HG02840 (cell line): ENCODE measurements around the gene TRMT61A.

Source experiments
- ATAC-seq: cut with Tn5 transposase; IDR thresholded peaks from one replicate; pipeline ENCODE4 v1.9.1; 2021; ENCODE audit warnings: mild to moderate bottlenecking, moderate library complexity, moderate number of reproducible peaks; ENCODE audit not compliant: unreplicated experiment, low FRiP score

TRMT61A gene

GRCh38 chr14:103528587-103529382 is at the start of gene TRMT61A:
Gene TRMT61A (plus strand): TSS chr14:103529196. CDS start chr14:103529979, 783 bp downstream.
- ATAC-seq: peak; percentile 42

DNA sequence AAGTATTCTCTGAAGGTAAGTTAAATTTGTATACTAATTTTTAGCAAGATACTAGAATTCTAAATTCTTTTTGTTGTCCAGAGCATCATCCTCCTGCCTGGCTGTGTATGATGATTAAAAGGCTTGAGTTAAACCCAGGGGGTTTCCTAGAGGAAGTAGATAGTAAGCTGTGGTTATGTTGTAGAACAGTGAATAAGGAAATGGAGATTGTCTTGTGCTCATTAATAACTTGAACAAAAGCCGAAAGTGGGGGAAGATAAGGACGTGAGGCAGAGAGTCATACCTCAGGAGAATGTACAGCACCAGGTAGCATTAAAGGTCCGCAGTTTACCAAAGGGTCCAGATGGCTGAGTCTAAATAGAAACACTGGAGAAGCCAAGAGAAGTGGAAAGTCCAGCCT is 48.4 kb upstream of the TRMT61A start:
- ATAC-seq: peak; percentile 65

- ATAC-seq: no peak
Measured at GRCh38 chr14:103483600-103483999, 45.4 kb upstream of the TRMT61A start.

GRCh38 chr14:103485504-103485903 is 43.5 kb upstream of the TRMT61A start:
- no peak for ATAC-seq

- no peak for ATAC-seq
Measured at GRCh38 chr14:103488071-103488470, 40.9 kb upstream of the TRMT61A start.

DNA sequence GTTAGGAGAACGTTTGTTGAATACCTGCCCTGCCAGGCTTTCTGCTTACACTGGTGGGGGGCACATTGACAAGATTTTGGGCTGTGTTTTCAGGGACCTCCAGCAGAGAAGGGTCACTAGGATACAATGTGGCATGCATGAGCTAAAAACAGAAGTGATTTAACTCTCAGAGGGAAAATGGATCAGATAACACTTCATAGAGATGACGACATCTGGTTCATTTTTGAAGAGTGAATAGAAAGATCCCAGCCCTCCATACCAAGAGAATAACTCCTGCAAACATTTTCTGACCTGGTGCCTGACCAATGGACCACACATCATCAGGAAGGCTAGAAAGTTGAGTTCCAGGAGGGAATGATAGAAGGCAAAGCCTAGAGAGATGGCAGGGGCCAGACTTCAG is 40.0 kb upstream of the TRMT61A start:
- ATAC-seq: no peak

- no peak for ATAC-seq
Measured at GRCh38 chr14:103489621-103490020, 39.4 kb upstream of the TRMT61A start.

- no peak for ATAC-seq
Measured at GRCh38 chr14:103491691-103492090, 37.3 kb upstream of the TRMT61A start.

GRCh38 chr14:103492156-103492925 is 36.7 kb upstream of the TRMT61A start:
- ATAC-seq: no peak

DNA sequence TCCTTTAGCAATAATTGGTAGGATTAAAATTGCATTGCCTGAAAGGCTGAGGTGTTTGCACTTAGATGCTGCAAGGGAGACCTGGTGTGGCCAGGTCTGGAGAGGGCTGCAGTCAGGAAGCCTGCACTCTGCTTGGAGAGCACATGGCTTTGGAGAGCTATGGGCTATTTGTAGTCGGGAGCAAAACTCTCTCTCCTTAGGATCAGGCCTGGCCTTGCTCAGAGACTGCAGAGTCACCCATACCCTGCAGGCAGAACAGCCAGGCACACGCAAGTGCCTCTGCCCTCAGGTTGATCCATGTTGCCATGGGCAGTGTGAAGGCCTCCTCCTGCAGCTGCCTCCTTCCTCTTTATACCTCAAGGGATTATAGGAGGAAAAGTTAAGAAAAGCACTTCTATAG is 33.1 kb upstream of the TRMT61A start:
- ATAC-seq: no peak

DNA sequence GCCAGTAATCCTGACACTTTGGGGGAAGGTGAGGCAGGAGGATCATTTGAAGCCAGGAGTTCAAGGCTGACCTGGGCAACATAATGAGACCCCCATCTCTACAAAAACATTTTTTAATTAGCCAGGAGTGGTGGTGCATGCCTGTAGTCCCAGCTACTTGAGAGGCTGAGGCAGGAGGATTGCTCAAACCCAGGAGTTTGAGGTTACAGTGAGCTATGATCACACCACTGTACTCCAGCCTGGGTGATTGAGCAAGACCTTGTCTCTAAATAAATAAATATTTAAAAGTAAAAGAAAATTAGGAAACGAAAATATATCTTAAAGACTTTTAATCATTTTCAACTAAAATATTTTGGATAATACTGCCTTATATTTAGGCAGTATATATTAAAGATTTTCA is 32.2 kb upstream of the TRMT61A start:
- no peak for ATAC-seq

DNA sequence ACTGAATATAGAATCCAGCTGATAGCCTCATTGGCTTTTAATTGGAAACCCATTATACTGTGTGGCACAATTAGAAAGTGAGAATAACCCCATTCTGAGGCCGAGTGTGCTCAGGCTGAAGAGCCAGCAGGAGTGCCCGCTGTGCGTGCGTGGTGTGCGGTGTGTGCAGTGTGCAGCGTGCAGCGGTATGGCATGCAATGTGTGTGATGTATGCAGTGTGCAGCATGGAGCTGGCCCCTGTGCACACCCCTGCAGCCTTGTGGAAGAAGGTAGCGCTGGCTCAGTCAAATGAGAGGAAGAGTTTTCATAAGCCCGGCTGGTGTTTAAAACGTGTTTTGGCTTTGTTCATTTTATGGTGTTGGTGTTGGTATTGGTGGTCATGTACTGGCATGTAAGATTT is 29.3 kb upstream of the TRMT61A start:
- ATAC-seq: no peak

DNA sequence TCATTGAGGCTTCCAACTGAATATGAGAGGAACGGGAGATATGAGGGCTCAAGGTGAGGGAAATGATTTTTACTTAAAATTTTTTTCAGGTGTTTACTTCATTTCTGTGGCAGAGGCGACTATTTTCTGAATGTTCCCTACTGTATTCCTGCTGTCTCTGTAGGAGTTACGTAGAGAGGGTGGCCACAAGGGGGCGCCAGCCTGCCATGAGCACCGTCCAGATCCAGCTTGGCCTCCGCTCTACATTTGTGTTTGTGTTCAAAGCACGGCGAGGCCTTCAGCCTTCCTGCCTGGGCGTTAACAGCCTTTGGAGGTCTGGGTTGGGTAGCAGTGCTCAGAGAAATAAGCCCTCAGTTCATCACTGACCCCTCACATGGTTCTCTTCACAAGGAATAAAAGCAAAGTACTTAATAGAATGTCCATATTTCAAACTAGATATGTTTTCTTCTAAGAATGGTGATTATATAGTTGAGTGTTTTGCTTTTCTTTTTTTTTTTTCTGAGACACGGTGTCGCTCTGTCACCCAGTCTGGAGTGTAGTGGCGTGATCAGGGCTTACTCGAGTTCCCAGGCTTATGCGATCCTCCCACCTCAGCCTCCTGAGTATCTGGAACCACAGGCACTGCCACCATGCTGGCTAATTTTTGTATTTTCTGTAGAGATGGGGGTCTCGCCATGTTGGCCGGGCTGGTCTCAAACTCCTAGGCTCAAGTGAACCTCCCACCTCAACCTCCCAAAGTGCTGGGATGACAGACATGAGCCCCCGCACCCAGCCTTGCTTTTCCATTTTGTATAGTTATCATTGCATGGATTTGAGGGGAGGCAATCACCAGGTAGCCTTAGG is 28.6 kb upstream of the TRMT61A start:
- no peak for ATAC-seq

- no peak for ATAC-seq
Measured at GRCh38 chr14:103501041-103501870, 27.7 kb upstream of the TRMT61A start.

DNA sequence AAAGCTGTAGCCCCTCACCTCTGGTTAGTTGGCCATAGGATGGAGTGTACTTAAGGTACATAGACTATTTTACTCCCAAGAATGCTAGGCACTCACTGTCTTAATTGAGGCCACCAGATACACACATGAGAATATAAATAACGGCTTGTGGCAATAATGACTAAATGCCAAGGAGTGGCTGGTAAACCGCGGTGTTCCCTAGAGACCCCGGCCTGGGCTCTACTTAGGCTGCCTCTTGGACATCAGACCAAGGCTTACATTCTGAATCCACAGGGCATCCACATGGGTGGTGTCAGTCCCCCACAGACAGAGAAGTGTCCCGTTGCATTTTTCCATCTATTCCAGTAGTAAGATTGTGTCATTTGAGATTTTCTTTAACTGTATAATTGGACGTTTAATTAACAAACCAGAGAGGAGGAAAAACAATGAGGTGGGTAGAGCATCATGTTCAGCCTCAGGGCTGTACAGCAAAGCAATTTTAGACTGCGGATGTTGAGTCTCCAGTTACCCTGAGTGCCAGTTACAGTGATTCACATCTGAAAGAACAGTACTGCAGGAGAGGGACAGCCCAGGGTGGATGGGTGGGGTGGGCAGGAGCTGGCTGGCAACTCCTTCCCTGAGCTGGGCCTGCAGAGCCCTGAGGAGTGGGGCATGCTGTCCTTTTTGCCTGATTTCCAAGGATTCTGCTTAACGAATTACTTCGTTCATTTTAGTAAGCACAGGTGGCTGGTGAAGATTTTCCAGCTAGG is 26.9 kb upstream of the TRMT61A start:
- ATAC-seq: no peak

- no peak for ATAC-seq
Measured at GRCh38 chr14:103502877-103503276, 26.1 kb upstream of the TRMT61A start.

GRCh38 chr14:103503296-103503695 is 25.7 kb upstream of the TRMT61A start:
- no peak for ATAC-seq

GRCh38 chr14:103504991-103505565 is 23.9 kb upstream of the TRMT61A start:
- no peak for ATAC-seq

GRCh38 chr14:103507751-103508150 is 21.2 kb upstream of the TRMT61A start:
- ATAC-seq: no peak
